Measurements from ENCODE around the gene PVRIG.
"Not testable (repeated sequence)": the region's sequence is repeated elsewhere in the genome, so short reads cannot be mapped to it uniquely, and the experiment has no call there.

PVRIG gene

GRCh38 chr7:100219801-100220585, at the start of gene PVRIG:
Gene PVRIG, plus strand, starts transcription at chr7:100219949. Its CDS starts 22 bp downstream, at chr7:100219971.
- peak; percentile 57 for DNase-seq

DNA sequence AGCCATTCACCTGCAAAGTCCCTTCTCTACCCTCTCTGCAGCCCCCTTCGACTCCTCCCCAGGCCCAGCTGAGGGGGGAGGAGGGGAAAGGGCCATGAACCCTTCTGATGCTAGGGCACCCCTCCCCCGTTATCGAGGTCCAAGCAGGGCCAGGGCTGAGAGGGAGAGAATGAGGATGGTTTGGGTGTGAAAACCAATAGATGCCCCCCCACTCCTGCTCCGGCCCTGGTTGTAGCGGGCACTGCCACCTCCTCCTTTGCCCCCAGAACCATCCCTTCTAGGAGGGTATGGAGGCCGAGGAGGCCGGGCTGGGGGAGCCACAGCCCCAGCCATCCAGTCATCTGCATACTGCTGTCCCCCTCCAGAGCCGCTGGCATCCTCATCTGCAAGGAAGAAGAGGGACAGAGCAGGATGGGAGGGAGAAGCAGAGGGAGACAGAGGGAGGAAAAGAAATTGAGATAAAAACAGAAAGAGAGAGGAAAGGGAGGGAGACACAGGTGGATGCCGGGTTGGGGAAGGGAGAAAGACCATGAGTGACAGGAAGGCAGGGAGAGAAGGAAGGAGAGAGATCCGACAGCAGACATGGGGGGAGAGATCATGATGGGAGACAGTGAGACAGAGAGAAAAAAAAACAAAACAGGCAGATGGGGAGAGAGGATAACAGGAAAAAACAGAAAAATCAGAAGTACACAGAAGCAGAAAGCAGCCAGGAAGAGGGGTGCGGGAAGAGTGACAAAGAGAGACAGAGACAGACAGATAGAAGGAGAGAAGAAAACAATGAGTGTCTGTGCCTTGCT, 49.5 kb upstream of the PVRIG start:
- DNase-seq = no peak

DNA sequence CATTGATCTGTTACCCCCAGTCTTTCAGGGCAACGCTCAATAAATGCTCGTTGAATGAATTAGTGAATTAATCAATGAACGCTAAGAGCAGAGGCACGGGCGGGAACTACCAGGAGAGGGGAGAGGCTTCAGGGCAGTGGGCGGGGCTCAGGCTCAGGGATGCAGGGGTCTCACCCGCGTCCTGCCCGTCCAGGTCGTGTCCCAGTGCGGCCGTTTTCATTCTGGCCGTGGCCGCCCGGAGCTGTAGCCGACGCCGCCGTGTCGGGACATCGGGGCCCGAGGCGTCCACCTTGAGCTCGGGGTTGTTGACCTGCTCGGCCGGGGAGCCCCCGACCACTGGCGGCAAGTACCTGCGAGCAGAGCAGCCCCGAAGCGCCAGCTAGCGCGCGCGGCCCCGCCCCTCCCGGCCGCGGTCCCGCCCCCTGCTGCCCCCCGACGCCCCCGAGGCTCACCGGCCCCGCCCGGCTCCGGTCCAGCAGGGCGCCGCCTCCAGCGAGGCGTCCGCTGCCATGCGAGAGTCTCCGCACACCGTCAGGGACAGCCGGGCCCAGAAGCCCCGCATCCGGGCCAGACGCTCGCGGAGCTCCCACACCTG, 48.6 kb upstream of the PVRIG start:
- DNase-seq = peak; percentile 54

DNA sequence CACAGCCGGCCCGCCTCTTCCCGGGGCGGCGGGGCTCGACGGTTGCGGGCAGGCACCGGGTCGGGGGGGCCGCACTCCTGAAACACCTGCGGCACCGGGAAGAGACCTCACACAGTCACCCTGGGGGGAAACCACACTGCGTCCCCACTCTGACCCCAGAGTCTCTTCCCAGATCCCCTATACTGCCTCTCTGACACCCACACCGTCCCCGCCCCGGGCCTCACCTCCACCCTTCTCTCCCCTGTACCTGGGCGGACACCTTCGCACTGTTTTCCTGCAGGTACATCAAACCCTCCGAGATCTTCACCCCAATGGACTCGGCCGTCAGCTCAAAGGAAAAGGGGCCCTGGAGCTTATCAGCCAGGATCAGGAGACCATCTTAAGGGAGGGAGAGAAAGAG, 47.9 kb upstream of the PVRIG start:
- DNase-seq = peak; percentile 43

DNA sequence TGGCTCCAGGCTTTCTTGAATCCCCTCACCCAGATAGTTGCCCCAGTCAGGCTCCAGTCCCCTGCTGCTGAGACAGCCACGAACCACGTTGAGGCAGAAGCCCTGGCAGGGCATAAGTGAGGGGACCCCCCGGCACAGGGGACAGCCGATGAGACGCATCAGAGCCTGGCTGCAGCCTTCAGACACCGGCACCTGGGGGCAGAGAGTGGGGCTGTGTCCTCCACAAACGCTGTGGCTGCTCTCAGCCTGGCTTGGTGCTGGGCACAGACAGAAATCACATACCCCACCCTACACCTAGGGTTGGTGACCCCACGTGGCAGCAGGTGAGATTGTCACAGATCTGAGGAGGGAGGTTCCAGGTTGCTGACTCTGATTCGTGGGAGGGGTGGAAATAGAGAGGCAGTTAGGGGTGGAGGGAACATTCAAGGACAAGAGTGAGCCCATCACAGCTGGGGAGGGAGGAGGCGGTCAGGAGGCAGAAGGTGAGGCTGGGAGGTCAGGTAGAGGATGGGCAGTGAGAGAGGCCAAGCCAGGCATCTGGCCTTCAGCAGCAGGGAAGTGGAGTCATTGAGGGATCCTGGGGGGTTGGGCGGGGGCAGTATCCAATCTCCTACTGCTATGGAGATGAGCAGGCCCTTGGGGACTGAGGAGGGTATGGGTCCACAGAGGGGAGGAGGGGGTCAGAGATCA, 45.8 kb upstream of the PVRIG start:
- no peak for DNase-seq

DNA sequence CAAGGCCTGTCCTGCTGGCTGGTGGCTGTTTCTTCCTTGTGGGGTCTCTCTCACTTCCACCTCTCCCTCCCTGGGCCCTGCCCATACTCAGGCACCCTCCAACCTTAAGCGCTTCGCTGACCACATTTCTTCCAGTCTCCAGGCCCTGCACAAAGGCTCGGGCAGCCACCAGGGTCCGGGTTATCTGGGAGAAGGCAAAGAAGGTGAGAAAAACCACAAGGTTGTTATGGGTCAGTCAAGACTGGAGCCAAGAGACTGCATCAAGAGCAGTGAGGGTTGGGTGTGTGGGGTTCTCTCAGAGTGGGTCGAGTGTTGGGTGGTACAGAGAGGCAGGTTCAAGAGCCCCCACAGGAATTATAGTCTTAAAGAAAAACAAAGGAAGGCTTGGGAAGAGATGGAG, 45.2 kb upstream of the PVRIG start:
- DNase-seq = no peak

DNA sequence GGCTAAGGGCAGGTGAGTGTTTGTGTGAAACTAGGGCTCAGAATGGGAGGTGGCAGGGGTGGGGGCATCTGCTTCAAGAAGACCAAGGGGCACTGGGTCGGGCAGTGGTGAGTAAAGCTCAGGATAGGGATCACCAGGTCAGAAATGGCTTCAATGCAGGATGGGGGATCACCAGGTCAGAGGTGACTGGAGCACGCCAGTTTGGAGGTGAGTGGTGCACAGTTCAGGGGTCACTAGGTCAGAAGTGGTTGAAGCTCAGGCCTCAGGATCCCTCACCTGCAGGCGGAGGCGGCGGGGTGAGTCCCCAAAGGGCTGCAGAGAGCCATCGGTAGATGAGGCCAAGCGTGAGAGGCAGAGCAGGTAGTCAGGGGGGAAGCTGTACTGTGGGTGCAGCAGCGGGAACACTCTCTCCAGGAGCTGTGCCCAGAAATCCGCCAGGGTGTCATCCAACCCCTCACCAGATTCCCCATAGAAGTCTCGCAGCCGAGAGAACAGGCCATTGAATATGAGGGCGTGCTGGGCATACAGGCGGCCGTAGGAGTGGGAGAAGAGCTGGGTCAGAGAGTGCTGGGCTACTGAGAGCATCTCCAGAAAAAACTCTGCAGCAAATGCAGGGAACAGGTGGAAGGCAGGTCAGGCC, 44.3 kb upstream of the PVRIG start:
- DNase-seq = no peak

DNA sequence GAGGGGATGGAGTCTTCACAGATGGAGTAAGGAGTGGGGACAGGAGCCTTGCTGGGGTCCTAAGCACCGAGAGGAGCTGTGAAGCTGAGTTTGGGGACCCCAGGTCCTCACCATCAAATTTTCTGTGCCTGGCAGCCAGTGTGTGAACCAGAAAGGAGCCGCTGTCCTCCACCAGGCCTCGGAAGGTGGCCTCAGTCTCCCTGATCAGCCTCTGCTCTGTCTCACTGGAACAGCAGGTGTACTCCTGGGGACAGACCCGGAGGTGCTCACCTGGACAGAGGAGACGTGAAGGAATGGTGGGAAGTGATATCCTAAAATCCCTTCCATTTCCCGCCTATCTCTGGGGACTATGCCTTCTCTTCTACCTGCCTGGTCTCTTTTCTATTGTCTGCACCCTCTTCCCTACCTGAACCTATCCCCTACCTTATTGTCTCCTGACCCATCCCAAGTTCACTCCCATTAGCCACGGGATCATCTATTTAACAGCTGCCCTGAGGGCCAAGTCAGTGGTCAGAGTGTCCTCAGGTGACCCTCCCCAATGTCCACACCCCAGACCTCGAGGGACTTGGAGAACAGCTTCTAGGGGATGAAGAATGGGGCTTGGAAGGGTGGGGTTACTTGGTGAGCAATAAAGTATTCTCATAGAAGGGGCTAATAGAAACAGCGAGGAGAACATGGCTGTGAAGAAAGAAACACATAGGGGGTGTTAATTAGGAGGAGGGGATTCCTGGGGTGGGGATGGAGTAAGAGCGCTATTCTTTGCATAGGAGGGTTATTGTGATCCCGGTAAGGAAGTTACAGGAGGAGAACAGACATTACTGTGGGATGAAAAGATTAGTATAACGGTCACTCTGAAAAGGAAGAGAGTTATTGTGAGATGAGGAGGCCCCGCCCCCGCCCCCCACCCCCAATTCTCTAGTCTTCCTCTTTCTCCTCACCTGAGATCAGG, 43.4 kb upstream of the PVRIG start:
- no peak for DNase-seq

- peak; percentile 98 for DNase-seq
Observed at GRCh38 chr7:100177045-100178001, 42.4 kb upstream of the PVRIG start, which contains the start of the genes GPC2 and STAG3. Gene GPC2, minus strand, starts transcription at chr7:100177381. Its CDS starts 182 bp downstream, at chr7:100177199. Gene STAG3, plus strand, starts transcription at chr7:100177918. Its CDS starts 2,639 bp downstream, at chr7:100180557.

DNA sequence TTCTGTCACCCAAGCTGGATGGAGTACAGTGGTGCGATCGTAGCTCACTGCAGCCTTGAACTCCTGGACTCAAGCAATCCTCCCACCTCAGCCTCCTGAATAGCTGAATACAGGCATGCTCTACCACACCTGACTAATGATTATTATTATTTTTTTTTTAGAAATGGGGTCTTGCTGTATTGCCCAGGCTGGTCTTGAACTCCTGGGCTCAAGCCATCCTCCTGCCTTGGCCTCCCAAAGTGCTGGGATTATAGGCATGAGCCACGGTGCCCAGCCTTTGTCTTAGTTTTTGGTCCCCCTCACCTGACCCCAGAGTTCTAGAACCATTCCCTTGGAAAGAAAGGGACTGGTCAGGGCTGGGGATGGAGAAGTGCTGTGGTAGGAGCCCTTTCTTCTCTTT, 39.7 kb upstream of the PVRIG start:
- DNase-seq = not testable (repeated sequence)

GRCh38 chr7:100182616-100183015, 37.1 kb upstream of the PVRIG start:
- not testable (repeated sequence) for DNase-seq

DNA sequence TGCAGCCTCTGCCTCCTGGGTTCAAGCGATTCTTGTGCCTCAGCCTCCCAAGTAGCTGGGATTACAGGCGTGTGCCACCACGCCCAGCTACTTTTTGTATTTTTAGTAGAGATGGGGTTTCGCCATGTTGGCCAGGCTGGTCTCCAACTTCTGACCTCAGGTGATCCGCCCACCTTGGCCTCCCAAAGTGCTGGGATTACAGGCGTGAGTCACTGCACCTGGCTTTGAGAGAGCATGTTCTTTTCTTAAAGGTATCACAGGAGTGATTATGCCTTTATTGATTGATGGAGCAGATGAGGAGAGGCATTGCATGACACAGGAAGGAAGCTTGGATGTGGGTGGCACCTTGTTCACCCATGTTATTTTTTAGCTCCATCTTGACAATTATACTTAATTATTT, 36.7 kb upstream of the PVRIG start:
- DNase-seq = not testable (repeated sequence)

DNA sequence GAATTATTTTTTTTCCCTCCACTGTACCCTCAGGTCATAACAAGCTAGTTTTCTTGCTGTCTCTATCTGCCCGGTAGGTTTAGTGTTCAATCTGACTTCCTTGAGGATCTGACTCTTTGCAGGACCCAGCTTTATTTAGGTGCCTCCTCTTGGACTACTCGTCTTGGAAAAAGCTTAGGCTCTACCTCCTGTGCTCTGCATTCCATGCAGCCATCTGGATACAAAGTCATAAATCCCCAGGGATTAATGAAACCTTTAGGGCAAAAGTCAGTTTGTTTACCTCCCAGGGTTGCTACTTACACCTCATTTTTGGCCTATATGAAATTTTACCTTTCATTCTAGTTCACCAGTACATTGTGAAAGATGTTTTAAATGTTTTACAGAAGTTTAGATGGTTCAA, 34.0 kb upstream of the PVRIG start:
- no peak for DNase-seq

- no peak for DNase-seq
Observed at GRCh38 chr7:100189061-100189460, 30.7 kb upstream of the PVRIG start.

DNA sequence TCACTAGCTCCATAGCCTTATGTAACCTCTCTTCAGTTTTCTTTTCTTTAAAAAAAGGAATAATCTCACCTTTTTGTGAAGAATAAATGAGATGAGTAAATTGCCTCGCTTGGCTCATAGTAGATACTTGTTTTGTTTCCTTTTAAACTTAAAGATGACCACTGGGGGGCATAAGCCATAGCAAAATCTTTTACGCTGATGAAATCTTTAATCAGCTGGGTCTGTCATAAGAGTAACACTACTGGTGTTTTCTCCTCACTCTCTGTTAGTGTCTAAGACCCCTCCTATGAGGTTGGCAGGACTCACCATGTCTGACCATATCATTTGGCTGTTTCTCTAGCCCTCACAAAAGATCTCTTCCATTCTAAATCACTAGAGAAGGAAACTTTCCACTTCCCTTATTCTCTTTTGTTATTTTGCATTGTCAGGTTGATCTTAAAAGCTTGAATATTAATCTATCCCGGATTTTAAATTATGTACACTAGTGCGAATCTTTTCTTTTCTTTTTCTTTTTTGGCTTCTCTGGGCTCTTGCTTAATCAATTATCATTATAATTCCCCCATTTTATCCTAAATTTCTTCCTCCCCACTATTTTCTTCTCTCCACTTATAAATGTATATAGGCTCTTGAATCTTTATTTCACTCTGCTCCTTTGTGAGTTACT, 29.6 kb upstream of the PVRIG start:
- no peak for DNase-seq

- no peak for DNase-seq
Observed at GRCh38 chr7:100191775-100192174, 28.0 kb upstream of the PVRIG start.

GRCh38 chr7:100192281-100192862, 27.4 kb upstream of the PVRIG start:
- DNase-seq = not testable (repeated sequence)

DNA sequence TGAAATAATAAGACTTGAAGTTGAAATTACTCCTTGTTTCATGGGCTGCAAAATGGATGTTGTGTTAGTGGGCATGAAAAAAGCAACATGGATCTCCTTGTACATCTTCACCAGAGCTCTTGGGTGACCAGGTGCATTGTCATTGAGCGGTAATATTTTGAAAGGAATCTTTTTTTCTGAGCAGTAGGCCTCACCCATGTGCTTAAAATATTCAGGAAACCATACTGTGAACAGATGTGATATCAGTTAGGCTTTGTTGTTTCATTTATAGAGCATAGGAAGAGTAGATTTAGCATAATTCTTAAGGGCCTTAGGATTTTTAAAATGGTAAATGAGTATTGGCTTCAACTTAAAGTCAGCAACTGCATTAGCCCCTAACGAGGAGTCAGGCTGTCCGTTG, 26.8 kb upstream of the PVRIG start:
- no peak for DNase-seq

- no peak for DNase-seq
Observed at GRCh38 chr7:100195222-100195621, 24.5 kb upstream of the PVRIG start.

Data from CD4-positive, alpha-beta T cell treated with Interleukin-6 for 4 hours (primary cell).